Gastroesophageal sphincter (tissue), 3 donors: ENCODE results near the gene JUP.

Experiments
- CTCF ChIP-seq, 4 experiments: fragments of 200-600 bp in 2 of 4; fragments of 450-650 bp in 2 of 4; sonication (generic) in 1 of 4; IDR thresholded peaks; one replicate each; pipeline ENCODE4 v1.5.1; 2017 to 2019; ENCODE audit warnings: antibody characterized with exemption in 4 of 4, mild to moderate bottlenecking in 2 of 4, moderate library complexity in 2 of 4
- EP300 ChIP-seq: sonication (generic); formaldehyde crosslinking; IDR thresholded peaks from one replicate; pipeline ENCODE4 v1.6.1; 2017; ENCODE audit warnings: antibody characterized with exemption, mild to moderate bottlenecking
- POLR2AphosphoS5 ChIP-seq: sonication (generic); formaldehyde crosslinking; IDR thresholded peaks from one replicate; pipeline ENCODE4 v1.6.1; 2017; ENCODE audit warnings: antibody characterized with exemption

GRCh38 chr17:41766135-41766534 is 20.4 kb downstream of the JUP start:
- TF ChIP-seq CTCF (IDR thresholded peaks at IDR 0.05) (no peak), POLR2AphosphoS5 (no peak), EP300 (no peak)
